HG02610 (cell line): ENCODE results near the gene BICDL1.

ENCODE experiments used
- ATAC-seq: cut with Tn5 transposase; IDR thresholded peaks from one replicate; pipeline ENCODE4 v1.9.1; 2021; ENCODE audit warnings: mild to moderate bottlenecking, moderate library complexity; ENCODE audit not compliant: unreplicated experiment

The BICDL1 gene

DNA sequence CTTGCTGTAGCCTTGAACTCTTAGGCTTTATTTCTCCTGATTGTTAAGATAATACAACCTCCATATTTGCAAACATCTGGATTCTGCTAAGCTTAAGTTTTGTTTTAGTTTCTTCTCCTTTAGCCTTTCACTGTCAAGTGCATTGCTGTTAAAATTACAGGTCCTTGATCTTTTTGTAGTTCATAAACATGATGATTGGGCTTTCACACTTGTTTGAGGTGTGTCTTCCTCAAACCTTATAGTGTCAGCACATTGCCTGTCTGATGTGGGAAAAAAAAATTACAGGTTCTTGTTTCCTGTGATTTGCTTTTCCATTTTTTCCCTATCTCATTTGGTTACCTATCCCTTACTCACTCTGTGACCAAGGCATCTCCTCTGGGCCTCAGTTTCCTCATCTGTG lies 59.2 kb downstream of the BICDL1 start:
- no peak for ATAC-seq

GRCh38 chr12:120049426-120049825 lies 60.4 kb downstream of the BICDL1 start:
- no peak for ATAC-seq

- no peak for ATAC-seq
These were observed 62.5 kb downstream of the BICDL1 start for GRCh38 chr12:120051535-120051934.

- no peak for ATAC-seq
These were observed 65.3 kb downstream of the BICDL1 start for GRCh38 chr12:120054293-120054692.

DNA sequence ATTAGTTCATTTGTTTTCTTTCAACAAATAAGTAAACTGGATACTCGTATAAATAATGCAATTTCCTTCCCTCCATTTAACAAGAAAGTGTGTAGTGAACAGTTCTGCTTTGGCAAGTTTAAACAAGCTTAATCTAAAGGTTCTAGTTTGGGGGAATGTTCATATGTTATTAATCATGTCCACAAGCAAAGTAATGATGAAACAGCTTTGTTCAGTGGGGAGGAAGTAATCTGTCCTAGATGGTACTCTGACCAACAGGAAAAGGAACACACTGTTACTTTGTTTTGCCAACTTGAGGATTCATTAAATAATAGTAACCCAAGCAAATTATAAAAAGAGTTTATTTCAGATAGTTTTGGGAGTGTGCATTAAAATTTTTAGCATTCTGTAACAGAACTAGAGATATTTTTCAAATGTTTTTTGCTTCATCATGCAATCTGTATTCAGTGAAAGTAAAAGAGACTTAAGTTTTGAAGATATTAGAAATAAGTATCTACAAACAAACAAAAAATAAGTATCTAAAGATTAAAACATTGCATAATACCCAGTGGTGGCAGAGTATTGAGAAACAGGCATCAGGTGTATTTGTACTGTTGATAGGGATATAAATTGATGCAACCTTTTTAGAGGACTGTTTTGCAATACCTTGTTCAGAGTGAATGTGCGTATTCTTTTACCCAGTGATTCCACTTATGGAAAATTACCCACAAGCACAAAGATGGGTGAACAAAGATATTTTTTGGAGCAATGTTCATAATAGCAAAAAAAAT lies 66.4 kb downstream of the BICDL1 start:
- no peak for ATAC-seq

GRCh38 chr12:120056739-120057138 lies 67.7 kb downstream of the BICDL1 start:
- ATAC-seq = no peak

- no peak for ATAC-seq
These were observed 71.2 kb downstream of the BICDL1 start for GRCh38 chr12:120060196-120060595.

- ATAC-seq = no peak
These were observed 71.7 kb downstream of the BICDL1 start for GRCh38 chr12:120060717-120061116.

- ATAC-seq = no peak
These were observed 72.7 kb downstream of the BICDL1 start for GRCh38 chr12:120061575-120062214.

DNA sequence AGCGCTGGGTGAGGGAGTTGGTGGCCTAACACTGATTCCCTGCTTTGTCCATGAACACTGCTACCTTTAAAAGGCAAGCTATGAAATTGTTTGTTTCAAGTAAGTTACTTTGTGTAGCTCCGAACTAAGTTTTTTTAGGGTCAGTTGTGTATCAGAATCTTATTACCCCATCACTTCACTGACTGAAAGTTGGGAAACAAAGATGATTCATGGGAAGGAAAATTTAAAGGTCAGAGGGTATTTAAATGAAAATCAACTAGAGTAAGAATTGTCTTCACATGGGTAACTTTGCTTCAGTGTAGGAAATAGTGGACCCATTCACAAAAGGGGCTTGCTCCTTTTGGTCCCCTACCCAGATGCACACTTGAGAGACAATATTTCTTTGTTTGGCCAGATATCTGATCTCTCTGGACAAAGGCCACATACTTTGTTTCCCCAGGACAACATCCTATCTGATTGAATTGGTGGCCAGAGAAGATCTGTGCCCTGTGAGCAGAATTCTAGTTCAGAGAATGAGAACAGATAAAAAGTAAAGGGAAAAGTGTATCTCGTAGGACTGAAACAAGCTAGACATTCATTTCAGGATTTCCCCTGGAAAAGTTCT lies 74.0 kb downstream of the BICDL1 start:
- no peak for ATAC-seq

DNA sequence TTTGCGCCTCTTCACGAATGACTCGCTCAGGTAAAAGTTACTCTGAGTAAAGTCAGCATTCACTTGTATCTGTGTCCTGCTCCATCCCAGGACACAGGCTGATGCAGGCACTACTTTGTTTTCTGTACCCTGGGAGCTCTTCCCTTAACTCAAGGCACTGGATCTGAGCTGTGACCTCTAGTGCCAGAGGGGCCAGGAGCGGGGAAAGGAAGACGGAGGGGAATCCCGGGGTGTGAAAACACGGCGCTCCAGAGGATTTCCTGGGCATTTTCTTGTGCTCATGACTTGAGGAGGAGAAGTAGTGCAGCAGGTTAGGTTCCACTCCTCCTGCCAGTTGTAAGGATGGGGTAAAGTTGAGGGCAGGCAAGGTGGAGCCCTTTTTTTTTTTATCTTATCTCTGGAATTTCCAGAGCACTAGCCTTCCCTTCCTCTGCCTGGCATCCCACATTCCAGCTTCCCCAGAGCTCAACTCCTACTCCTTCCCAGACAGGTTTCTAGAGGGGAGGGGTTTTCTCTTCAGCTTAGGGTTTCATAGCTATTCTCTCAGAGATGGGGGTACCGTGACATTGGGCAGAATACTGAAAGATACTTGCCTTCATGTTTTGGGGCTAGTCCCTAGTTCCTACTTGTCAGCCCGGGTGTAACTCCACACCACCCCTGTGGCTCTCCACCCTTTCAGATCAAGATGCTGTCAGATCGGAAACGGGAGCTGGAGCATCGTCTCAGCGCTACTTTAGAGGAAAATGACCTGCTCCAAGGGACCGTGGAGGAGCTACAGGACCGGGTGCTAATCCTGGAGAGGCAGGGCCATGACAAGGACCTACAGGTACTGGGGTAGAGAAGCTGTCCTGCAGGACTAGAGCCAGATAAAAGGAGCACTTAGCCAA lies 75.3 kb downstream of the BICDL1 start:
- ATAC-seq = no peak

GRCh38 chr12:120065472-120065871 lies 76.4 kb downstream of the BICDL1 start:
- ATAC-seq = no peak

DNA sequence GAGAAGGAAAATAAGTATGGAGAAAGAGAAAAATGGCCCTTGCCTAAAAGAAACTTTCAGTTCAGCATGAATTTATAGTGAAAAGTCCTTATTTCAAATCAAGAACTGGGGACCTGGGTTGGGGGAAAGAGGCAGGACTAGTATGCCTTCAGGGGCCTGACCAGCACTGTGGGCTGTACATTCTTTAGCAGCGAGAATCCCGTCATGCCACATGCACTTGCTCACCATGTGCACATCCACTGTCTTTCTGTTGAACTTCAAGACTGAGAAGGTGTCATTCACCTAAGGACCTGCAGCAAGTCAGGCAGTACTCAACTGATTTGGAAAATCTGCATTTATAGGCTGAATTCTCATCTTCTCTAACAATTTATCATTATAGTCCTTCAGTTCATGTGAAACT lies 77.3 kb downstream of the BICDL1 start:
- no peak for ATAC-seq

GRCh38 chr12:120067084-120067869 lies 78.2 kb downstream of the BICDL1 start:
- ATAC-seq = no peak

DNA sequence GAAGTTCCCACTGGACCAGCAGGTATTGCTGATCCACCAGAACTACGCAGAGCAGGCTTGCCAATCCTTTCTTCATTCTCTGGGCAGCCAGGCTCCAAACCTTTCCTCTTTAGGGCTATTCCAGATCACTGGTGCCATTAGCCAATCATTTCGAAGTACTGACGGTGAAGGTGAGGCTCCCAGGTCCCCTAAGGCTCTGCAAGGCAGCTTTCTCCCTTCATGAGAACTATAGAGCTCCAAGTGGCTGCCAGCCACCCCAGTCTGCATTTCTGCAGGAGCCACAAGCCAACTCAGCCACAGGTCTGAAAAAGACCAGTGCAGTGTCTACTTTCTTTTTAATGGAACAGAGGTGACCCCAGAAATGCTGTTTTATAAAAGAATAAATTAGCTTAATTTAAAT lies 78.9 kb downstream of the BICDL1 start:
- ATAC-seq = no peak

DNA sequence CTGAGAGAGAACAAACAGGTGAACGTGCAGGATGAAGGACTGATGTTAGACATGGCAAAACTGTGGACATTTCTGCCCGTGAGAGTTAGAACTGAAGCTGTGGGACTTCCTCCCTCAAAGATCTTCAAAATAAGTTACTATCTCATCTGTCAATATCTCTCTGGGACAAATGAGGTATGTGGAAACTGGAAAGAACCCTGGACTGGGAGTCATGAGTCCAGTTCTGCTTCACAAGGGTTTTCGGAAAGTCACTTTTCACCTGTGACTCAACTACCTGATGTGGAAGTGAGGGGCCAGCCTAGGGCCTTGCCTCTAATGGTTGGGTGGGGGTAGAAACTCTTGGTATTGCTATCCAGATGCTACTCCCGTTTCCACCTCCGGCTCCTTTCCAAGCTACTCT lies 80.2 kb downstream of the BICDL1 start:
- no peak for ATAC-seq

- no peak for ATAC-seq
These were observed 82.5 kb downstream of the BICDL1 start for GRCh38 chr12:120071493-120072020.

- no peak for ATAC-seq
These were observed 83.6 kb downstream of the BICDL1 start for GRCh38 chr12:120072472-120073249.

- ATAC-seq = no peak
These were observed 86.1 kb downstream of the BICDL1 start for GRCh38 chr12:120075034-120075616.
